ENCODE data around the gene NF1.
"Not testable (repeated sequence)": the region's sequence is repeated elsewhere in the genome, so short reads cannot be mapped to it uniquely, and the experiment has no call there.

Gene NF1

DNA sequence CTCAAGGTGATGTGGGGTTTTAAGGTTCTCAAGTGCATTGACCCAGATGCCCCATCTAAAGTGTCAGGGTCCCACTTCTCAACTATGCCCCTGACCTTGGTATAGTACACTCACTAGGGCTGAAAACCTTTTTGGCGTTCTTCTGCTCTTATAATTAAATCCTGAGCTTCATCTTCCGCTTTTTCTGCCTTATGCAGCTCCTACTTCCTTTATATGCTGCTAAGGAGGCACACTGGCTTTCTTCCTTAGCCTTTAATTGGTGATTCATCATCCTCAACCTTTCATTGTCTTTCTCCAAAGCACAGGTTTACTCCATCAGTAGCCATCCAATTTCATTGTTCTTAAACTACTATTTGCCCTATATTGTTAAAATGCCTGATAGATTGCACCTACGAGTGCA lies 5.3 kb upstream of the NF1 start:
- no peak for DNase-seq (ENCODE audit: low read depth)

DNA sequence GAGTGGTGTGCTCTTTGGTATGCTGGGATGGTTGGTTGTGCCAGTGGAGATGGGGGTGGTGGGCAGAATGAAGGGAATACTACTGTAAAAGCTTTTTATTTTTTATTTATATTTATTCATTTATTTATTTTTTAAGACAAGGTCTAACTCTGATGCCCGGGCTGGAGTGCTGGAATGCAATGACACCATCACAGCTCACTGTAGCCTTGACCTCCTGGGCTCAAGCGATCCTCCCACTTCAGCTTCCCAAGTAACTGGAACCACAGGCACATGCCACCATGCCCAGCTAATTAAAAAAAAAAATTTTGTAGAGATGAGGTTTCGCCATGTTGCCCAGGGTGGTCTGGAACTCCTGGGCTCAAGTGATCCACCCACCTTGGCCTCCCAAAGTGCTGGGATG lies 4.1 kb upstream of the NF1 start:
- not testable (repeated sequence) for DNase-seq (ENCODE audit: low read depth)

DNA sequence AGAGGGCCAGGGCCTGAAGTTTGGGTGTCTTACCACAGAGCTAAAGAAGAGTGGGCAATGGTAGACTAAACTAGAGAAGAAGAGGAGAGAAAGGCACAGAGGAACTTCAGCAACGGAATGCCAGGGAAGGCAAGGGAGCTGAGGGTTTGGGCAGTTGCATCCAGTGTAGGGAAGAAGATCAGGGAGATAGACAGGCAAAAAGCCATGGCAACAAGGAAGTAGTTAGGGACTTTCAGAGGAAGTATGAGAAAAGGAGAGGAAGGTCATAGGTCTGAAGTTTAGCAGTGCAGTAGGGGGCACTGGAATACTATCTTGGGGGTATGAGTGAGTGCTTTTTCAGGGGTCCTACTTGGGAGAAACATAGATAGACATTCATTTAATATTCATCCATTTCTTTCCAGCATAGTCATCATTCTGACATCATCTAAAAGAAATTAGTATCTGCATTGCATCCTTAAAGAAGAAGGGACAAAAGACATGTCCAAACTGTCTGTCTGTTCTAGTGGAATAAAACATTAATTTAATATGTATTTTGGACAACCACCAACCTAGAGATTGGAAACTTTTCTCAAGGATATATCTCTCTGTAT lies 2.2 kb upstream of the NF1 start:
- no peak for DNase-seq (ENCODE audit: low read depth)

DNA sequence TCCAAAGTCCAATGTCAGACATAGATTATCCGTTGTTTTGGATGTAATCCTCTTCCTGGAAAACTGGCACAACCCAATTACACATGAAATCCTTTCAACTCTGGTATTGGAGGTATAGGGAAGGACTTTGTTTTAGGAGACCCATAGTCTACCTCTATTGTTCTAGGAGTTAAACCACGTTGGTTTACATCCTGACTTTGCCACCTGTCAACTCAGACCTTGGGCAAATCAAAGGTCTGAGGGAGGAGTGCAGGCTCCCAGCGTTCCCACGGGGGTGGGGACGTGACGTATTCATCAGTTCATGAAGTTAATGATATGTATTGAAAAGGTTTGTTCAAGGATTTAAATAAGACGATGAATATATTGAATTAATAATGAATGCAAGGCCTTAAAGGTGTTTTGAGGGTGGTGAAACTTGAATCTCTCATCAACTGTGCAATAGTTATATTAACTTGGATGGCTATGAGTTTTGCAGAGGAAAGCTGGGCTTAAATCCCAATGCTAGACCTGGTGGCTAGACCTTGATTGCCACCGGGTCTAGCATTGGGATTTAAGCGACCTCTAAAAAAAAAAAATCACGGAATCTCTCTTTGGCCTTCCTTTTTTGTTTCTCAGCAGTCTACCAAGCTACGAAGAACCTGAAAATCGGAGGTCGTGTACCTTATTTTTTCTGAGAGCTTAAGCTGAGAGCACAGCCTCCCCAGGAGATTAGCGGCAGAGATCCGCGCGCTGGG lies 744 bp upstream of the NF1 start:
- no peak for DNase-seq (ENCODE audit: low read depth)

DNA sequence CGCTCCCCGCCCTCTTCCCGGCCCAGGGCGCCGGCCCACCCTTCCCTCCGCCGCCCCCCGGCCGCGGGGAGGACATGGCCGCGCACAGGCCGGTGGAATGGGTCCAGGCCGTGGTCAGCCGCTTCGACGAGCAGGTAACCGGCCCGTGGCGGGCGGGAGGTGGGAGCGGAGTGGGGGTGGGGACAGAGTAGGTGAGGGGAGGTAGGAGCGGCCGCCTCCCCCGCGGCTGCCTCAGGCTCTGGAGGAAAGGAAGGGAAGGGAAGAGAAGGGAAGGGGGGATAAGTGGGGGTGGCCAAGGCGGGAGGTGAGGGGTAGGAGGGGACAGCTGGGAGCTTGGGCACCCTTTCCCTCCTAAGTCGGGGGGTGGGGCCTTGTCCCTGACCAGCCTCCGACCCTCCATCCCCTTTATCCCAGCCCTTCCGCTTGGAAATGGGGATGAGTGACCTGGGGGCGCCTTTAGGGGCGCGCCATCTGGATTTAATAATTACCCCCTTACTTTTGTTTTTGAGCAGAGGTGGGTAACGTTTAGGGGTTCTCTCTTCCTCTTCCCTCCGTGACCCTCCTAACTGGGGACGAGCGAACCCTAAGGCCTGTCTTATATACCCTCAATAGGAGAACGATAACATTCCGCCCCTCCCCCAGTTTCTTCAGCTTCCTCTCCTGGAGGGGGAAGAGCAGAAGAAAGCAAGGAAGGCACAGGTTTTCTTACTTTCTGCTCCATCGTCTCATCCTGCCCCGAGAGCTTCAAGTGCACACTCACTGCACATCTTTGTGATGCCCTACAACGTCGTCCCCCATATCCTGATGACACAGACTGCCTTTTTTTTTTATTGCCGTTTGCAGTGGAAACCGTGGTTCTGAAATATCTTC lies 694 bp downstream of the NF1 start:
- DNase-seq (ENCODE audit: low read depth), result peak; percentile 38

DNA sequence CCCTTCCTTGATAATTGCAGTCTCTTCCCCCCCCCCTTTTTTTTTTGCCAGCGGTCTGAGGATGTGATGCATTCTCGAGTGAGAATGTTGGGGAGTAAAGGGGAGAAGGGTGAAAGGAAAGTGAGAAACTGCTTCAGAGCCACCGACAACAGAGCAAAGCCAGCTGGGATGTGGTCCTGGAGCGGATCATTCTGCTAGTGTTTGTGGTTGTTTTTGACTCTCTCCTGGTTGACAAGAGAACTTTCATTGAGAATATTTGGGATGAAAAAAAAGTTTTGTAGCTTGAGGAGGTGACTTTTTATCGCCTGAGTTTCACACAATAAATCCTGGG lies 1.3 kb downstream of the NF1 start:
- DNase-seq (ENCODE audit: low read depth), result no peak

DNA sequence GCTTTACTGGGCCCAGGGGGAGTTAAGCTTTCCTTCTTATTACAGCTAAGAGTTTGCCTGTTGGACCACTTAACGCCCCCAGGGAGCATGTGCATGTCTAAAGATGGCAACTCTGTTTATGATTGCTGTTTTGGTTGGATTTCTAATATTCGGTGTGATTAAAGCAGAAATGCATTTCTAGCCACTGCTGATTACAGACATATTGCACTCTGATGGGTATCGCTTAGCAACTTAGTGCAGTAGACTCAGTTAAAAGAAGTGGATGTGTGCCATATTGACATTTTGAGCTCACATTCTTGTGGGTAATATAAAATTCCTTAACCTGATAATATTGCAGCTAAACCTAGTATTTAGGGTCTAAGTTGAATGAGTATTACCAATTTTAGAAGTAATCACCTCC lies 4.2 kb downstream of the NF1 start:
- DNase-seq (ENCODE audit: low read depth), result no peak

DNA sequence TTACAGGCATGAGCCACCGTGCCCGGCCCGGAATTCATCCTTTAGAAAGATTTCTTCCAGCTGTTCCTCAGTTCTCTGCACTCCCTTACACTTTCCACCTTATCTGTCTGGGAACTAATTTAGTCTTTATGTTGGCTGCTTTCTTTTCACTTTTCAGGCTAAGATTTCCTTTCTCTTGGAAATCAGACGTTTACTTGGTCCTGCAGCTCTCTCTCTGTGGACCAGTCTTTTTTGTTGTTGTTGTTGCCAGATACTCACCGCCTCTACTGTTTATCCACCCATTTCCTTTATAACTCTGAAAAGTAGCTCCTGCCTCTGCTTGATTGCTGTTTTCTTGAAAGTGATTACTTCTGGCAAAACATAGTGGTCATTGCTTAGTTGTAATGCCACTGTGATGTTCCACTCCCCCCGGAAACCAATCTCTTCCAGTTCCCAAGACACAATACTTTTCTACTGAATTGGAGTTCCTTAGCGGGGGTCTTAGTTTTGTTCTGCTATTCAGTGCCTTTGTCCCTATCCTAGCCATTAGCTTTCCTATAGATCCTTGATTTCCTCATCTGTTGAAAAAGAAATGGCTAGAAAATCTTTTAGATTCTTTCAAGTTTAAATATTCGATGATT lies 6.2 kb downstream of the NF1 start:
- DNase-seq (ENCODE audit: low read depth), result no peak

DNA sequence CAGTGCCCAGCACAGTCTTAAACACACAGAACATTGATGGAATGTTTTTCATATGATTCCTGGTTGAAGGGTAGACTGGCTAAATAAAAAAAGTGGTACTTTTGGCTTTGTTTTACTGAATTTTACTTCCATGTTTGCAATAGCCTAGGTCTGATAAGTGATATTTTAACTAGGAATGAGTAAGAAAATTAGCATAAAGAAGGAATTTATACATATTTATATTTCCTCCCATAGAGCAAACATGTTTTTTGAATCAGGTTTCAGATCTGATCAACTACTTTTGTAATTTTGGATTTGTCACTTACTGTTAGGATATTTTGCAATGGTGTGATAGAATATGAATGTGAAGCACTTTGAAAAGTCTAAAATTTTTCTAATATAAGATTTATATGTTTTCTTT lies 7.2 kb downstream of the NF1 start:
- no peak for DNase-seq (ENCODE audit: low read depth)

DNA sequence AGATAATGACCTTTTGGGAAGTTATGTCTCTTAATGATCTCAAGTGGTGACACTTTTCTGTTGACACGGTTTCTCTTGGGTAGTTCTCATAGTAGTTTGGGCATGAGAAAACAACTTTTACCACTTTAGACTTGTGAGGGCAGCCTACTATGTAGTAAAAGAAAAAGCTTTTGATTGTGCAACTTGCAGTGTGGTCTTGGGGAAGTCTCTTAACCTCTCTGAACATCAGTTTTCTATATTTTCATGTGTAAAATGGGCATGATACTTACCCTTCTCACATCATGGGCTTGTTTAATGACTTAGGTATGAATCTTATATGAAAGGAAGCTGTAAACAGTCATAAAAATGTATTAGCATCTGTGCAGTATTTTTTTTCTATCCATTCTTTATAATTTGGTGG lies 11.2 kb downstream of the NF1 start:
- no peak for DNase-seq (ENCODE audit: low read depth)

DNA sequence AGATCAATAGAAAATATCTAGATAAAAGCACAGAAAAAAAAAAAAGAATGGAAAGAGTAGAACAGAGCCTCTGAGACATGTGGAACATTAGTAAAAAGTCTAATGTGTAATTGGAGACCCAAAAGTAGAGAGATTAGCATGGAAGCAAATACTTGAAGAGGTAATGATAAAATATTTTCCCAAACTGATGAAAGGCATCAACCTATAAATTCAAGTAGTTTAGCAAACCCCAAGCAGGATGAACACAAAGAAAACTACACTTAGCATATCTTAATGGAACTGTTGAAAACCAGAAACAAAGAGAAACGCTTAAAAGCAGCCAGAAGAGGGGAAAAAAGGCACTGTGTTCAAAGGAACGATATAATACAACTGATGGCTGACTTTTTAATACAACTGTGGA lies 16.4 kb downstream of the NF1 start:
- DNase-seq (ENCODE audit: low read depth), result no peak

DNA sequence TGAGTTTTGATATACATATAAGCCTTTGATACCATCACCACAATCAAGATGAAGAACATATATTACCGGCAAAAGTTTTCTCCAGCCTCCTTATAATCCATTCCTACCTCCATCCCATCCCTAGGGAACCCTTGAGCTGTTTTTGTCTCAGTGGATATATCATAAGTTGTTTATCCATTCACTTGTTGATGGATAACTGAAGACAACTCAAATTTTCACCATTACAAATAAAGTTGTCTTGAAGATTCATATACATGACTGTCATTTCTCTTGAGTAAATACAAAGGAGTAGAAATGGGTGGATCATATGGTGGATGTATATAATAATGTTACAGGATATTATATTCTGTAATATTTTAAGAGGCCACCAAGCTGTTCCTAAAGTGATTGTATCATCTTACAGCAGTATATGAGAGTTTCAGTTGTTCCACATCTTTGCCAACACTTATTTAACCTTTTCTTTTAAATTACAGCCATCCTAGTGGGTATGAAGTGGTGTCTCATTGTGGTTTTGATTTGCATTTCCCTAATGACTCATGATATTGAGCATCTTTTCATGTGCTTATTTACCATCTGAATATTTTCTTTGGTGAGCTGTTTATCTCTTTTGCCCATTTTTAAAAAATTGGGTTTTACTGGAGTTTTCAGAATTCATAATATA lies 17.4 kb downstream of the NF1 start:
- no peak for DNase-seq (ENCODE audit: low read depth)

DNA sequence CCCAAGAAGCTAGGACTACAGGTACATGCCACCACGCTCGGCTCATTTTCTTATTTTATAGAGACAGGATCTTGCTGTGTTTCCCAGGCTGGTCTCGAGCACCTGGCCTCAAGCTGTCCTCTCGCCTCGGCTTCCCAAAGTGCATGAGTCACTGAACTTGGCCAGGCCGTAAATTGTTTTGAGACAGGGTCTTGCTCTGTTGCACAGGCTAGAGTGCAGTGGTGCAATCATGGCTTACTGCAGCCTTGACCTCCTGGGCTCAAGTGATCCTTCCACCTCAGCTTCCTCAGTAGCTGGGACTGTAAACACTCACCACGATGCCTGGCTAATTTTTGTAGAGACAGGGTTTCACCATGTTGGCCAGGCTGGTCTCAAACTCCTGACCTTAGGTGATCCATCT lies 18.6 kb downstream of the NF1 start:
- peak; percentile 18 for DNase-seq (ENCODE audit: low read depth)

DNA sequence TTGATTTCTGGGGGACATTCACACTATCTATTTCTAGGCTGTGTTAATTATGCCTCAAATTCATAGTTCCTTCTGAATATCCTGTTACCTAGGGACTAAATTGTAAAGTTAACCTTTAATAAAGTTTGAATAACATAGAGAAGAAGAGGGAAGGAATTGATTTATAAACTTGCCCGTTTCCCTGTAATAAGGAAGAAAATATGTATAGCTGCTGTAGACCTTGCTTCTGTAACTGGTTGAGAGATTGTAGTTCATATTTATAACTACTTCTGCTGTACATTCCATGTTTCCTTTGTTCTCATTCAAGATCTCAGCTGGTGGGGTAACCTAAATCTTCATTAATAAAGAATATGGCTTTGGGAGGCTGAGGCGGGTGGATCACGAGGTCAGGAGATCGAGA lies 19.2 kb downstream of the NF1 start:
- DNase-seq (ENCODE audit: low read depth), result no peak

DNA sequence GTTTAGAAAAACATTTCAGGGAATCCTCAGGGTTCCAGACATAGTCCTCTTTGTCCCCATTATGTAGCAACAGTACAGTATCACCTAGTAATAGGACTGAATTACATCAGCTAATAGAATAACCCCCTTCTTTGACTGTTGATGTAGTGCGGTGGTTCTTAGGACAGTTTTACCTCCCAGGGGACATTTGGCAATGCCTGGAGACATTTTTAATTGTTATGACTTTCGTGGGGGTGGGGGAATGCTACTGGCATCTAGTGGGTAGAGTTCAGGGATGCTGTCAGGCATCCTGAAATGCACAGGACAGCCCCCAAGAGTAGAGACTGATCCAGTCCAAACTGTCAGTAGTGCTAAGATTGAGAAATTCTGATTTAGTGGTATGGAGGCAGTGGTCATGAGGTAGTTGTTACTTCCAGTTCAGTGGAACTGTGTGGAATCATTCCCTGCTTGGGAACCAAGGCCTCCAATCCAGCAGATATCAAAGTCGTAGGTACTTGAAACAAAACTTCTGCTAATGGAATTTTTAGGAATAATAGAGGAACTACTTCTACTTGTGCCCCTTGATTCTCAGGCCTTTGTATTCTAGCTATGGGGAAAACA lies 20.3 kb downstream of the NF1 start:
- DNase-seq (ENCODE audit: low read depth), result no peak

DNA sequence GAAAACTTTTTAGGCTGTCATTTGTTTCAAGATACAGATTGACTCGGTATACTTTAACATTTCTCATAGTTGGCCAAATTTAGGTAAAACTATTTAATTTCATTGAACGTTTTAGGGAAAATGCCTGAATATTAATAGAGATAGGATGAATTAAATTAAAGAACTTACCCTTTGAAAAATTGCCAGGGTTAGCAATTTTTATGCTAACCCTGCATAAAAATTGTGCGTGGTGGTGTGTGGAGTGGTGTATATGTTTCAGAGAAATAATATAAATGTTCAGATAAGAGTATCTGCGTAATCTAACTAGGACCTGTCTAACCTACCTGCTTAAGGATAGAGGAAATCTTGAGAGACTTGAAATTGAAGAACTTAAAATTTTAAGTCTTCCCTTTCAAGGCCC lies 21.4 kb downstream of the NF1 start:
- DNase-seq (ENCODE audit: low read depth), result no peak

DNA sequence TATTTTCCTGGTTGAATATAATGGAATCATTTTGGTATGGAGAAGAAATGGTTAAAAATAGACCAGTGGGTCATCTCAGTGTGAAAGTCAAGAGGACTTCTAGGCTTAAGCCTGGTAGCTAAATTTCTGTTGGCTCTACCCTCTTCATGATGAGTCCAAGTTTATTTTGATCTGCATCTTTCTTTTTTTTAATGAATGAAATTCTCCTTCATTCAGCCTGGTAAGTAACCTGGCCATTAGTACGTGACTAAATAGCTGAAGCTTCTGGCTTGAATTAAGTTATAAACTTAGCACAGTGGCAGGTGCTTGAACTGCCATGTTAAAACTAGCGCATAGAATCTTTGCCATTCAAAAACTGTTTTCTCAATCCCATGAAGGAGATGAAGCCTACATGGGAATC lies 28.0 kb downstream of the NF1 start:
- no peak for DNase-seq (ENCODE audit: low read depth)

DNA sequence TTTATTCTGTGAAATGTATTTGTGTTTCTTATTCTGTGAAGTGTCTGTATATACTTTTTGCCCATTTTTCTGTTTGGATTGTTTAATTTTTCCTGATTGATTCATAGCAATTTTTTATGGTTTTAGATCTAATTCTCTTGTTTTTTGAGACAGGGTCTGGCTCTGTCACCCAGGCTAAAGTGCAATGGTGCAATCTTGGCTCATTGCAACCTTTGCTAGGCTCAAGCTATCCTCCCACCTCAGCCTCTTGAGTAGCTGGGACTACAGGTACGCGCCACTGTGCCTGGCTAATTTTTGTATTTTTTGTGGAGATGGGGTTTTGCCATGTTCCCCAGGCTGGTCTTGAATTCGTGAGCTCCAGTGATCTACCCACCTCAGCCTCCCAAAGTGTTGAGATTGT lies 31.5 kb downstream of the NF1 start:
- DNase-seq (ENCODE audit: low read depth), result no peak

DNA sequence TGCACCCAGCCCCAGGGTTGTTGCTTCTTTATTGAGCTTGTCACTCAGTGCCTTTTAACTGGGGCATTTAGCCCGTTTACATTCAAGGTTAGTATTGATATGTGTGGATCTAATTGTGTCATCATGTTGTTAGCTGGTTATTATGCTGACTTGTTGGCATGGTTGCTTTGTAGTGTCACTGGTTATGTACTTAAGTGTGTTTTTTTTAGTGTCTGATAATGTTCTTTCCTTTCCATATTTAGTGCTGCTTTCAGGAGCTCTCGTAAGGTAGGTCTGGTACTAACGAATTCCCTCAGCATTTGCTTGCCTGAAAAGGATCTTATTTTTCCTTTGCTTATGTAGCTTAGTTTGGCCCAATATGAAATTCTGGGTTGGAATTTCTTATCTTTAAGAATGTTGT lies 33.5 kb downstream of the NF1 start:
- DNase-seq (ENCODE audit: low read depth), result no peak

DNA sequence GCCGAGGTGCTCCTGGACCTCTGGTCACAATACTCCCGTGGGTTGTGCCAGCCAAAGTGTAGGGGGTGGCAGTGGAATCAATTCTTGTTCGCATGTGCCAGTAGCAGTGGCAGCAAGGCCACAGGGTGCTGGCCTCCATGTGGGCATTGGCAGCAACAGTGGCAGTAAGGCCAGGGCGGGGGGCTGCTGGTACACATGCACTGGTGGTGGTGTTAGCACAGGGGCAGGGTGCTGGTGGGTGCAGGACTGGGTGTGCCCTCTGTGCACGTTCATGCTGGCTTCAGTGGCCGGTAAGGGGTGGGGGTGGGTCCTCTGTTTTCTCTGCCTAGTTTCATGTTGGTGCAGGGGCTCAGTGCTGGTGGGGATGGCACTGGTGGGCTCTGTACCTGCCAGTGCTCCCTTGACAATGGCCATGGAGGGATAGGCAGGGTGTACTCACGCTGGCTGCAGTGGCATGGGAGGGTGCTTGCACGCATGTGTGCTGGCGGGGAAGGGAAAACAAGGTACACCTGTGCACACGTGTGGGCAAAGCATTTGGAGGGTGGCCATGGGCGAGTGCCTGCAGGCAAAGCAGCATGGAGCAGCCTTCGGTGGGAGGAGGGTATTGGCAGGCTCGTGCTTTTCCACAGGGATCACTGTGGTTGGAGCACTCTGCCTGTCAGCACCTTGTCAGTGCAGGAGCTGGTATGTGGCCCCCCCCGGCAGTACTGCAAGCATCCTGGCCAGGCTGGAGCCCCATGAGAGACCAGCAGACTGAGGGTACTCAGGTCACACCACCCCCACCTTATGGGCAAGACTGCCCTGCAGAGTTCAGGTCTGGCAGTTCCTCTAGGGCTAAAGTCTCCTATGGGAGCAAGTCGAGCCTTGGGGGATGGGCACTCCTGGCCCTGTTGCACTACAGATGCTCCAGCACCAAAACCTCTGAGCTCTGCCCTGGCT lies 35.8 kb downstream of the NF1 start:
- DNase-seq (ENCODE audit: low read depth), result no peak

DNA sequence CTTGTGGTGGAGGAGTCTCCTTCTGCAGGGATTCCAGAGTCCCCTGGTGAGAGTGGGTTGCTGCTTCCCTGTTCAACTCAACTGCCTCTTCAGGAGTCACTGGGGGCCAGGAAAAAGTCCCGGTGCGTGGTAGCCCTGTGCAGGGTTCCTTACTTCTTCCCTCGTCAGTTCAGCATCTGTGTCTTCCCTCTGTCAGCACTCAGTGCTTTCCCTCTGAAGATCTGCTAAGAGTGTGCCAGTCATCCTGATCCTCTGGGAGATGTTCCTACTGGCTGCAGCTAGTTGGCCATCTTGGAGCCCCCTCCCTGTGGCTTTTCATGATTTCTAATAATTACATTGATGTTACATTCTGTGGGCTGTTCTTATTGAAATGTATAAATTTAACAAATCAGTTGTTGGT lies 36.5 kb downstream of the NF1 start:
- DNase-seq (ENCODE audit: low read depth), result no peak
